Measurements from ENCODE around the gene DEPDC7.

DNA sequence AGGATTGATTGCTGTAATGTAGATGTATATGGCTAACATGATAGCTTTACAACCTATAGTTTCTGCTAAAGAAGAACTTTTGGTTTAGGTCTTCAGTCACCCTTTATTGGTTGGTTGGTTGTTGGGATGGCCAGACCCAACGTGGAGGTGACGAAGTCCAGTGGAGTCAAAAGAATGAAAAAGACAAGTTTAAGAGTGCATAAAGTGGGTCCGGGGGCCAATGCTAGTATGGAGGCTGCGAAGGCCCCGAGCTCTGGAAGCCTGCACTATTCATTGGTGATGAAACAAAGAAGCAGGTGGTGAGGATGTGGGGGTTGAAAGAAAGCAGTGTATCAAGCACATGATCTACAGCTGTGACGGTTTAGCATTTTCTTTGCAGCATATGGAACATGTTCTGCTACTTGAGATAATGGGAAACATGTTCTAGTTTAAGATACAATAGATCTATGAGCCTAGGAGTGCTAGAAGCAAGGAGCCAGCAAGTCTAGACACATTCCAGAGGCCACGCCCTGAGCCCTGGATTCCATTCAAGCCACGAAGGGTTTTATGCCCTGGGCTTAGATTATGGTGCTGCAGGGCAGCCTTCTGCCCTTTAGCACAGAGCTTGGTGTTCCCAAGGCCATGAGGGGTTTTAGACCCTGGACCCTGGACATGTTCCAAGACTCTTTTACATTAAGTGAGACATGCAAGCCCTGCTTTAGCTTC lies 30.0 kb downstream of the DEPDC7 start:
- no peak for TF ChIP-seq CTCF (IDR thresholded peaks at IDR 0.05)
- TF ChIP-seq ZFX (IDR thresholded peaks at IDR 0.05; ENCODE audit: borderline replicate concordance), result no peak
